SU-DHL-6 (cell line): ENCODE measurements around the gene TXNDC11.

Source experiments
- H2AFZ ChIP-seq: fragments of 200-600 bp; sonication (generic); 2 replicates; pipeline ENCODE4 v1.6.1; 2014; ENCODE audit warnings: low read depth, mild to moderate bottlenecking, moderate library complexity, mixed read lengths, antibody characterized with exemption, low read length; ENCODE audit not compliant: severe bottlenecking
- H3F3A ChIP-seq: fragments of 200-600 bp; shearing (Covaris generic); 2 replicates; pipeline ENCODE4 v1.6.0; 2016; ENCODE audit warnings: antibody characterized with exemption, mild to moderate bottlenecking; ENCODE audit not compliant: insufficient read depth
- H3K27ac ChIP-seq: fragments of 200-600 bp; sonication (generic); 2 replicates; pipeline ENCODE4 v1.5.1; 2016; ENCODE audit warnings: low read depth, mild to moderate bottlenecking, low read length, moderate library complexity, mixed read lengths
- H3K27me3 ChIP-seq: fragments of 200-600 bp; sonication (generic), shearing (Covaris generic); 2 replicates; pipeline ENCODE4 v1.6.0; 2014; ENCODE audit warnings: mild to moderate bottlenecking, low read length
- H3K36me3 ChIP-seq: fragments of 200-600 bp; sonication (generic); 2 replicates; pipeline ENCODE4 v1.6.1; 2014; ENCODE audit warnings: mild to moderate bottlenecking, low read length, mixed read lengths
- H3K4me2 ChIP-seq: fragments of 300-600, 200-600 bp; shearing (Covaris generic), sonication (generic); 2 replicates; pipeline ENCODE4 v1.6.0; 2014; ENCODE audit warnings: low read length, low read depth, mild to moderate bottlenecking; ENCODE audit not compliant: poor library complexity, severe bottlenecking
- H3K4me3 ChIP-seq: fragments of 200-600 bp; sonication (generic); 2 replicates; pipeline ENCODE4 v1.5.1; 2014; ENCODE audit warnings: antibody characterized with exemption, low read length, mild to moderate bottlenecking, mixed read lengths; ENCODE audit not compliant: insufficient read depth, poor library complexity, severe bottlenecking
- H3K79me2 ChIP-seq: fragments of 200-600 bp; sonication (generic); 2 replicates; pipeline ENCODE4 v1.6.1; 2014; ENCODE audit warnings: mild to moderate bottlenecking, low read length, moderate library complexity; ENCODE audit not compliant: insufficient read depth
- H3K9ac ChIP-seq: fragments of 200-600 bp; sonication (generic); 2 replicates; pipeline ENCODE4 v1.7.0; 2014; ENCODE audit warnings: mild to moderate bottlenecking, low read length
- H3K9me2 ChIP-seq: fragments of 200-600 bp; sonication (generic); replicated peaks from 2 replicates; pipeline ENCODE4 v1.6.1; 2014; ENCODE audit warnings: low read length; ENCODE audit not compliant: insufficient read depth
- H3K9me3 ChIP-seq: fragments of 200-600 bp; sonication (generic); 2 replicates; pipeline ENCODE4 v1.6.1; 2014; ENCODE audit warnings: low read length, mixed read lengths; ENCODE audit not compliant: insufficient read depth
- H4K20me1 ChIP-seq: fragments of 200-600 bp; sonication (generic); 2 replicates; pipeline ENCODE4 v1.6.1; 2014; ENCODE audit warnings: low read depth, mild to moderate bottlenecking, antibody characterized with exemption, low read length, moderate library complexity, mixed read lengths
- CTCF ChIP-seq: fragments of 200-600 bp; sonication (generic); IDR thresholded peaks from one replicate; pipeline ENCODE4 v1.5.1; 2017; ENCODE audit warnings: antibody characterized with exemption, mild to moderate bottlenecking, low read length, moderate library complexity; ENCODE audit not compliant: insufficient read depth, poor library complexity, severe bottlenecking
- EZH2phosphoT487 ChIP-seq: fragments of 200-600 bp; sonication (generic), shearing (Covaris generic); conservative IDR thresholded peaks from 2 replicates; pipeline ENCODE4 v1.6.1; 2018; ENCODE audit warnings: mild to moderate bottlenecking, antibody characterized with exemption, low read length, moderate library complexity, mixed read lengths

Gene TXNDC11

GRCh38 chr16:11632455-11632939 is 110.2 kb downstream of the TXNDC11 start:
- TF ChIP-seq CTCF (no peak), EZH2phosphoT487 (no peak)
- no peak overlapping the region for H3K4me2 ChIP-seq
- H4K20me1 ChIP-seq: no peaks in the 10 kb centered on the region
- H3K27me3 ChIP-seq: no peaks in the 10 kb centered on the region
- H3F3A ChIP-seq: no peaks in the 10 kb centered on the region
- no peaks in the 10 kb centered on the region for H3K36me3 ChIP-seq
- no peaks in the 10 kb centered on the region for H3K9me3 ChIP-seq
- H3K4me3 ChIP-seq: no peak overlapping the region
- no peak overlapping the region for H3K27ac ChIP-seq
- no peak overlapping the region for H3K9ac ChIP-seq
- no peaks in the 10 kb centered on the region for H3K9me2 ChIP-seq
- H2AFZ ChIP-seq: no peak overlapping the region
- no peaks in the 10 kb centered on the region for H3K79me2 ChIP-seq

- no peak overlapping the region for H3K4me3 ChIP-seq
- H3F3A ChIP-seq: no peaks in the 10 kb centered on the region
- no peaks in the 10 kb centered on the region for H3K9me3 ChIP-seq
- no peak overlapping the region for H3K9ac ChIP-seq
- no peaks in the 10 kb centered on the region for H3K9me2 ChIP-seq
- H3K79me2 ChIP-seq: no peaks in the 10 kb centered on the region
- no peak for TF ChIP-seq EZH2phosphoT487
- TF ChIP-seq CTCF: no peak
- H2AFZ ChIP-seq: no peak overlapping the region
- no peak overlapping the region for H3K4me2 ChIP-seq
- no peaks in the 10 kb centered on the region for H3K36me3 ChIP-seq
- no peak overlapping the region for H3K27ac ChIP-seq
- H3K27me3 ChIP-seq: no peaks in the 10 kb centered on the region
- no peaks in the 10 kb centered on the region for H4K20me1 ChIP-seq
These were observed 111.4 kb downstream of the TXNDC11 start for GRCh38 chr16:11631214-11631613.

GRCh38 chr16:11630768-11631056 is 111.9 kb downstream of the TXNDC11 start:
- Histone ChIP-seq H2AFZ (no peak overlapping the region), H3K9me3 (no peaks in the 10 kb centered on the region), H3K79me2 (no peaks in the 10 kb centered on the region), H3K27me3 (no peaks in the 10 kb centered on the region), H4K20me1 (no peaks in the 10 kb centered on the region), H3F3A (no peaks in the 10 kb centered on the region), H3K4me2 (no peak overlapping the region), H3K27ac (no peak overlapping the region), H3K9me2 (no peaks in the 10 kb centered on the region), H3K36me3 (no peaks in the 10 kb centered on the region), H3K9ac (no peak overlapping the region), H3K4me3 (no peak overlapping the region)
- no peak for TF ChIP-seq CTCF
- no peak for TF ChIP-seq EZH2phosphoT487
